IMR-90 (cell line): ENCODE results near the gene LUC7L3. TPM values are rescaled to one million over a fixed set of nuclear protein-coding genes. Genes with fewer than 3 reads are reported as not detected.

Experiments used
- ATAC-seq: fragments of 200-7000 bp; cut with Tn5 transposase; 2 replicates; pipeline ENCODE4 v1.9.1; 2020; ENCODE audit warnings: low read depth, mild to moderate bottlenecking, moderate library complexity
- BruUV-seq: library from RNA; stranded (reverse); fragments of 400-500 nt; replicated peaks from 2 replicates; lab custom pipeline; 2021; lab: Mats Ljungman, UMichigan
- CTCF ChIA-PET: fragments of 300-600 bp; formaldehyde crosslinking; extraction: SDS; loops from one replicate; lab custom pipeline; 2021; ENCODE audit warnings: antibody characterized with exemption; lab: Yijun Ruan, JAX
- POLR2A ChIA-PET: fragments of 300-600 bp; sonication (Branson Sonifier 250); formaldehyde crosslinking; loops from one replicate; lab custom pipeline; 2022; ENCODE audit warnings: antibody characterized with exemption; ENCODE audit not compliant: unreplicated experiment; lab: Charles Lee
- DNase-seq: peaks from one replicate; pipeline ENCODE4 v3.0.0; 2013
- H2AFZ ChIP-seq: replicated peaks from 2 replicates; pipeline ENCODE3; 2013; ENCODE audit warnings: low read length, mild to moderate bottlenecking; ENCODE audit not compliant: poor library complexity
- H2AK5ac ChIP-seq: 2 replicates; pipeline ENCODE4 v1.6.1; 2013; ENCODE audit warnings: low read depth, low read length, inconsistent platforms
- H2AK9ac ChIP-seq: replicated peaks from 2 replicates; pipeline ENCODE3; 2013; ENCODE audit warnings: mild to moderate bottlenecking, low read depth, low read length, moderate library complexity; ENCODE audit not compliant: poor library complexity
- H2BK120ac ChIP-seq: 2 replicates; pipeline ENCODE4 v1.6.1; 2013; ENCODE audit warnings: low read depth, low read length, inconsistent platforms
- H2BK15ac ChIP-seq: 3 replicates; pipeline ENCODE4 v1.6.1; 2013; ENCODE audit warnings: low read depth, low read length, inconsistent platforms
- H2BK20ac ChIP-seq: 2 replicates; pipeline ENCODE4 v1.6.1; 2013; ENCODE audit warnings: low read depth, mild to moderate bottlenecking, inconsistent platforms, low read length, moderate library complexity
- H2BK5ac ChIP-seq: 2 replicates; pipeline ENCODE4 v1.6.1; 2013; ENCODE audit warnings: mild to moderate bottlenecking, low read depth, low read length, inconsistent platforms; ENCODE audit not compliant: poor library complexity, severe bottlenecking
- H3K14ac ChIP-seq: replicated peaks from 2 replicates; pipeline ENCODE4 v1.6.1; 2013; ENCODE audit warnings: low read depth, low read length, inconsistent platforms
- H3K18ac ChIP-seq: 2 replicates; pipeline ENCODE4 v1.6.1; 2013; ENCODE audit warnings: low read depth, low read length, control low read depth
- H3K23ac ChIP-seq: 2 replicates; pipeline ENCODE4 v1.6.1; 2013; ENCODE audit warnings: low read depth, low read length, inconsistent platforms
- H3K27ac ChIP-seq: 2 replicates; pipeline ENCODE4 v1.5.1; 2013; ENCODE audit warnings: mild to moderate bottlenecking, control low read depth, low read length; ENCODE audit not compliant: insufficient read depth
- H3K27me3 ChIP-seq: 2 replicates; pipeline ENCODE4 v1.6.1; 2013; ENCODE audit warnings: low read length; ENCODE audit not compliant: control insufficient read depth, insufficient read depth
- H3K36me3 ChIP-seq: 2 replicates; pipeline ENCODE4 v1.6.1; 2013; ENCODE audit warnings: low read length, mixed read lengths; ENCODE audit not compliant: control insufficient read depth, insufficient read depth
- H3K4ac ChIP-seq: 2 replicates; pipeline ENCODE4 v1.6.1; 2013; ENCODE audit warnings: low read depth, low read length, inconsistent platforms
- H3K4me1 ChIP-seq: 2 replicates; pipeline ENCODE4 v1.6.1; 2013; ENCODE audit warnings: low read length, mixed read lengths; ENCODE audit not compliant: control insufficient read depth, insufficient read depth
- H3K4me2 ChIP-seq: 2 replicates; pipeline ENCODE4 v1.6.1; 2013; ENCODE audit warnings: low read depth, mild to moderate bottlenecking, control low read depth, low read length, moderate library complexity
- H3K4me3 ChIP-seq: 2 replicates; pipeline ENCODE4 v1.5.1; 2013; ENCODE audit warnings: low read depth, mild to moderate bottlenecking, control low read depth, low read length, moderate library complexity; ENCODE audit not compliant: insufficient read depth
- H3K56ac ChIP-seq: 2 replicates; pipeline ENCODE4 v1.6.1; 2013; ENCODE audit warnings: low read length, inconsistent platforms; ENCODE audit not compliant: insufficient read depth; ENCODE audit errors: extremely low read depth
- H3K79me1 ChIP-seq, 2 experiments: 2 replicates each; pipeline ENCODE4 v1.6.1; 2013; ENCODE audit warnings: low read length in 2 of 2, inconsistent platforms in 1 of 2, low read depth in 1 of 2
- H3K9ac ChIP-seq: 2 replicates; pipeline ENCODE4 v1.6.1; 2013; ENCODE audit warnings: low read depth, low read length, control low read depth
- H3K9me1 ChIP-seq: 2 replicates; pipeline ENCODE4 v1.6.1; 2013; ENCODE audit warnings: low read length, inconsistent platforms; ENCODE audit not compliant: insufficient read depth
- H3K9me3 ChIP-seq: 2 replicates; pipeline ENCODE4 v1.6.1; 2013; ENCODE audit warnings: low read length; ENCODE audit not compliant: control insufficient read depth, insufficient read depth
- H4K20me1 ChIP-seq: 2 replicates; pipeline ENCODE4 v1.6.1; 2013; ENCODE audit warnings: low read length, inconsistent platforms; ENCODE audit not compliant: insufficient read depth
- H4K5ac ChIP-seq: 2 replicates; pipeline ENCODE4 v1.6.1; 2013; ENCODE audit warnings: mild to moderate bottlenecking, low read depth, low read length, control low read depth
- H4K8ac ChIP-seq, 2 experiments: 2 replicates each; pipeline ENCODE4 v1.6.1; 2013; ENCODE audit warnings: low read depth in 2 of 2, low read length in 2 of 2, control low read depth in 1 of 2, inconsistent platforms in 1 of 2
- H4K91ac ChIP-seq: 2 replicates; pipeline ENCODE4 v1.6.1; 2013; ENCODE audit warnings: low read depth, low read length, inconsistent platforms; ENCODE audit not compliant: insufficient read depth
- BHLHE40 ChIP-seq: fragments of 150-350 bp; IDR thresholded peaks from 2 replicates; pipeline ENCODE4 v1.6.1; 2016; ENCODE audit warnings: mild to moderate bottlenecking, low read depth, low read length
- CEBPB ChIP-seq: IDR thresholded peaks from 2 replicates; pipeline ENCODE4 v1.6.1; 2012; ENCODE audit warnings: low read depth, low read length, improper control_type of control experiment
- CHD1 ChIP-seq: IDR thresholded peaks from 2 replicates; pipeline ENCODE4 v1.6.1; 2012; ENCODE audit warnings: low read depth, low read length, improper control_type of control experiment
- FOS ChIP-seq: fragments of 150-350 bp; IDR thresholded peaks from 2 replicates; pipeline ENCODE4 v1.6.1; 2016; ENCODE audit warnings: low read depth, low read length
- MAFK ChIP-seq: IDR thresholded peaks from 2 replicates; pipeline ENCODE4 v1.6.1; 2012; ENCODE audit warnings: low read depth, low read length, improper control_type of control experiment
- MAZ ChIP-seq: IDR thresholded peaks from 2 replicates; pipeline ENCODE4 v1.6.1; 2012; ENCODE audit warnings: low read depth, mild to moderate bottlenecking, low read length, improper control_type of control experiment, moderate library complexity, borderline replicate concordance
- MXI1 ChIP-seq: IDR thresholded peaks from 2 replicates; pipeline ENCODE4 v1.6.1; 2012; ENCODE audit warnings: low read depth, mild to moderate bottlenecking, low read length, moderate library complexity, borderline replicate concordance
- NFE2L2 ChIP-seq: fragments of 150-350 bp; IDR thresholded peaks from 2 replicates; pipeline ENCODE4 v1.6.1; 2016; ENCODE audit warnings: low read depth, mild to moderate bottlenecking, low read length
- POLR2A ChIP-seq: IDR thresholded peaks from 2 replicates; pipeline ENCODE4 v1.6.1; 2012; ENCODE audit warnings: mild to moderate bottlenecking, low read depth, low read length
- RAD21 ChIP-seq: IDR thresholded peaks from 2 replicates; pipeline ENCODE4 v1.6.1; 2012; ENCODE audit warnings: low read length, improper control_type of control experiment
- RCOR1 ChIP-seq: IDR thresholded peaks from 2 replicates; pipeline ENCODE4 v1.6.1; 2012; ENCODE audit warnings: mild to moderate bottlenecking, low read length, improper control_type of control experiment; ENCODE audit not compliant: insufficient replicate concordance
- RFX5 ChIP-seq: IDR thresholded peaks from 2 replicates; pipeline ENCODE4 v1.8.0; 2012; ENCODE audit warnings: low read depth, mild to moderate bottlenecking, low read length, moderate library complexity
- SMC3 ChIP-seq: fragments of 150-350 bp; IDR thresholded peaks from 2 replicates; pipeline ENCODE4 v1.6.1; 2016; ENCODE audit warnings: low read depth, mild to moderate bottlenecking, antibody characterized with exemption, low read length, moderate library complexity
- USF2 ChIP-seq: fragments of 150-350 bp; IDR thresholded peaks from 2 replicates; pipeline ENCODE4 v1.6.1; 2017; ENCODE audit warnings: mild to moderate bottlenecking, antibody characterized with exemption, low read length, low read depth
- WGBS, 2 experiments: methylation state at CpG; one replicate each; pipeline versions ENCODE4 v1.1.5 to v1.1.7; 2013; ENCODE audit warnings: missing lambda C conversion rate in 2 of 2; ENCODE audit not compliant: insufficient read length in 1 of 2; ENCODE audit errors: extremely low coverage in 2 of 2; 5-methylcytosine and 5-hydroxymethylcytosine counted together
- dilution Hi-C: fragments of 300-500 bp; cut with HindIII; formaldehyde crosslinking; loops from one replicate; pipeline ENCODE4 v1.14.3; 2018; ENCODE audit warnings: low sequenced_read_pairs; ENCODE audit not compliant: unreplicated experiment
- in situ Hi-C: fragments of 300-500 bp; cut with MboI; formaldehyde crosslinking; loops from 3 replicates; pipeline ENCODE4 v1.14.3; 2019; ENCODE audit warnings: low sequenced_read_pairs, inconsistent platforms, mixed read lengths
- intact Hi-C: fragments of 100-400 bp; cut with micrococcal nuclease; formaldehyde crosslinking; loops from 2 replicates; pipeline ENCODE4 v1.10.0; 2022
- polyA plus RNA-seq, 3 experiments: library from polyadenylated mRNA; depleted of rRNA; stranded (reverse); fragments of >200 nt; gene quantifications; 2 replicates each; pipeline ENCODE4 v1.2.3, GENCODE V29; 2012; ENCODE audit warnings: low replicate concordance in 1 of 3
- total RNA-seq: library from RNA; depleted of rRNA; stranded (reverse); fragments of >200 nt; gene quantifications from 2 replicates; pipeline ENCODE4 v1.2.3, GENCODE V29; 2012
- TF ChIP-seq, protein P1 (sequence below): fragments of 150-350 bp; IDR thresholded peaks from 2 replicates; pipeline ENCODE4 v1.6.1; 2016; ENCODE audit warnings: low read depth, mild to moderate bottlenecking, low read length, moderate library complexity, borderline replicate concordance
- TF ChIP-seq, protein P2 (sequence below): conservative IDR thresholded peaks from 2 replicates; pipeline ENCODE4 v1.5.1; 2012; ENCODE audit warnings: mild to moderate bottlenecking, low read depth, low read length, improper control_type of control experiment

Gene LUC7L3
- total and polyA plus RNA-seq, 2 of the 4 experiments (the other 2 are of a cell fraction) = 17.7 to 44.7 TPM

DNA sequence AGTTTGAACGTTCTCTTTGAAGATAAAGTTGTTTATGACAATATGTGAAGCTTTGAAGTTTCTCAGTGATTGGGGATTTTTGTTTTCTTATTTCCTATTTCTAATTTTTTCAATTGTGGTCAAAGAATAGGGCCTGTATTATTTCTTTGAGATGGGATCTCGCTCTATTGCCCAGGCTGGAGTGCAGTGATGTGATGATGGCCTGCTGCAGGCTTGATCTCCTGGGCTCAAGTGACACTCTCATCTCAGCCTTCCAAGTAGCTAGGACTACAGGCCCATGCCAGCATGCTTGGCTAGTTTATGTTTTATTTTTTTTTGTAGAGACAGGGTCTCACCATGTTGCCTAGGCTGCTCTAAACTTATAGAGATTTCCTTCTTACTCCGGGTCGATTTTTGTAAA, 59.6 kb downstream of the LUC7L3 start:
- H2BK120ac ChIP-seq = no peak overlapping the region
- no peaks in the 10 kb centered on the region for H4K20me1 ChIP-seq
- no peak overlapping the region for H3K23ac ChIP-seq
- H2BK20ac ChIP-seq = no peak overlapping the region
- no peak overlapping the region for H4K5ac ChIP-seq
- H3K4ac ChIP-seq = no peak overlapping the region
- H2BK15ac ChIP-seq = no peak overlapping the region
- H4K8ac ChIP-seq = no peak overlapping the region
- dilution Hi-C loops = no loop called here
- no peak for TF ChIP-seq FOS
- TF ChIP-seq BHLHE40 = no peak
- no peak for TF ChIP-seq NFE2L2
- no peak for TF ChIP-seq MXI1
- TF ChIP-seq CHD1 = no peak
- TF ChIP-seq CEBPB = no peak
- TF ChIP-seq, protein P1, sequence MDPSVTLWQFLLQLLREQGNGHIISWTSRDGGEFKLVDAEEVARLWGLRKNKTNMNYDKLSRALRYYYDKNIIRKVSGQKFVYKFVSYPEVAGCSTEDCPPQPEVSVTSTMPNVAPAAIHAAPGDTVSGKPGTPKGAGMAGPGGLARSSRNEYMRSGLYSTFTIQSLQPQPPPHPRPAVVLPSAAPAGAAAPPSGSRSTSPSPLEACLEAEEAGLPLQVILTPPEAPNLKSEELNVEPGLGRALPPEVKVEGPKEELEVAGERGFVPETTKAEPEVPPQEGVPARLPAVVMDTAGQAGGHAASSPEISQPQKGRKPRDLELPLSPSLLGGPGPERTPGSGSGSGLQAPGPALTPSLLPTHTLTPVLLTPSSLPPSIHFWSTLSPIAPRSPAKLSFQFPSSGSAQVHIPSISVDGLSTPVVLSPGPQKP = no peak
- TF ChIP-seq, protein P2, sequence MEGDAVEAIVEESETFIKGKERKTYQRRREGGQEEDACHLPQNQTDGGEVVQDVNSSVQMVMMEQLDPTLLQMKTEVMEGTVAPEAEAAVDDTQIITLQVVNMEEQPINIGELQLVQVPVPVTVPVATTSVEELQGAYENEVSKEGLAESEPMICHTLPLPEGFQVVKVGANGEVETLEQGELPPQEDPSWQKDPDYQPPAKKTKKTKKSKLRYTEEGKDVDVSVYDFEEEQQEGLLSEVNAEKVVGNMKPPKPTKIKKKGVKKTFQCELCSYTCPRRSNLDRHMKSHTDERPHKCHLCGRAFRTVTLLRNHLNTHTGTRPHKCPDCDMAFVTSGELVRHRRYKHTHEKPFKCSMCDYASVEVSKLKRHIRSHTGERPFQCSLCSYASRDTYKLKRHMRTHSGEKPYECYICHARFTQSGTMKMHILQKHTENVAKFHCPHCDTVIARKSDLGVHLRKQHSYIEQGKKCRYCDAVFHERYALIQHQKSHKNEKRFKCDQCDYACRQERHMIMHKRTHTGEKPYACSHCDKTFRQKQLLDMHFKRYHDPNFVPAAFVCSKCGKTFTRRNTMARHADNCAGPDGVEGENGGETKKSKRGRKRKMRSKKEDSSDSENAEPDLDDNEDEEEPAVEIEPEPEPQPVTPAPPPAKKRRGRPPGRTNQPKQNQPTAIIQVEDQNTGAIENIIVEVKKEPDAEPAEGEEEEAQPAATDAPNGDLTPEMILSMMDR = no peak
- no peak for TF ChIP-seq RCOR1
- no peak for TF ChIP-seq MAFK
- no peak for TF ChIP-seq USF2
- TF ChIP-seq SMC3 = no peak
- no peak for TF ChIP-seq RFX5
- TF ChIP-seq MAZ = no peak
- no peak for TF ChIP-seq POLR2A
- no peak for TF ChIP-seq RAD21
- H3K9me3 ChIP-seq = no peaks in the 10 kb centered on the region
- H3K56ac ChIP-seq = no peak overlapping the region
- WGBS, 2 experiments = no CpG with 5 or more reads among the region's 4 CpGs
- no peaks in the 10 kb centered on the region; the same call in 1 of the 2 replicates for H3K4me1 ChIP-seq
- H4K91ac ChIP-seq = no peak overlapping the region
- in situ Hi-C loops = no loop called here
- H3K9me1 ChIP-seq = no peaks in the 10 kb centered on the region
- no peak overlapping the region for H2AK9ac ChIP-seq
- H3K4me2 ChIP-seq = no peak overlapping the region
- H3K79me1 ChIP-seq = no peaks in the 10 kb centered on the region
- ChIA-PET CTCF (interaction anchor here (1.2 kb wide), 1 partner anchor 63 kb away, joined by 3 read pairs; no protein-coding TSS in a partner anchor), POLR2A (no interaction called here)
- H2AK5ac ChIP-seq = no peak overlapping the region
- DNase-seq (no peak), ATAC-seq (no peak)
- H3K4me3 ChIP-seq = no peak overlapping the region
- no peak overlapping the region for H3K27ac ChIP-seq
- BruUV-seq = no TSS peak
- H3K36me3 ChIP-seq = no peaks in the 10 kb centered on the region
- no peak overlapping the region for H2BK5ac ChIP-seq
- H2AFZ ChIP-seq = no peak overlapping the region
- no peak overlapping the region for H3K18ac ChIP-seq
- no peak overlapping the region for H3K9ac ChIP-seq
- H3K14ac ChIP-seq = no peak overlapping the region
- intact Hi-C loops = no loop called here
- H3K27me3 ChIP-seq = peaks cover 2% of the 10 kb centered on the region
